DOHH2 (cell line): ENCODE measurements around the gene CLDN3.

Experiments
- H3F3A ChIP-seq: fragments of 200-600 bp; sonication (generic), shearing (Covaris generic); 2 replicates; pipeline ENCODE4 v1.6.0; 2016; ENCODE audit warnings: antibody characterized with exemption, mild to moderate bottlenecking; ENCODE audit not compliant: control insufficient read depth, insufficient read depth
- H3K27ac ChIP-seq: fragments of 200-600 bp; sonication (generic); 2 replicates; pipeline ENCODE4 v1.5.1; 2014; ENCODE audit warnings: low read depth, mild to moderate bottlenecking, low read length, moderate library complexity
- H3K27me3 ChIP-seq: fragments of 200-600 bp; sonication (generic); 2 replicates; pipeline ENCODE4 v1.6.1; 2014; ENCODE audit warnings: mild to moderate bottlenecking, low read length, mixed read lengths; ENCODE audit not compliant: control insufficient read depth
- H3K36me3 ChIP-seq: fragments of 200-600 bp; sonication (generic); 2 replicates; pipeline ENCODE4 v1.6.1; 2014; ENCODE audit warnings: mild to moderate bottlenecking, low read length, moderate library complexity, mixed read lengths; ENCODE audit not compliant: control insufficient read depth
- H3K4me1 ChIP-seq: fragments of 200-600 bp; sonication (generic); 2 replicates; pipeline ENCODE4 v1.6.1; 2014; ENCODE audit warnings: mild to moderate bottlenecking, low read length, mixed read lengths; ENCODE audit not compliant: control insufficient read depth
- H3K4me2 ChIP-seq: fragments of 200-600 bp; sonication (generic); 2 replicates; pipeline ENCODE4 v1.6.0; 2014; ENCODE audit warnings: mild to moderate bottlenecking, low read length, moderate library complexity
- H3K4me3 ChIP-seq: fragments of 200-600 bp; sonication (generic); 2 replicates; pipeline ENCODE4 v1.5.1; 2014; ENCODE audit warnings: mild to moderate bottlenecking, low read length, mixed read lengths
- H3K79me2 ChIP-seq: fragments of 200-600 bp; sonication (generic); 2 replicates; pipeline ENCODE4 v1.6.1; 2014; ENCODE audit warnings: mild to moderate bottlenecking, low read length, mixed read lengths; ENCODE audit not compliant: control insufficient read depth
- H3K9me2 ChIP-seq: fragments of 200-600 bp; sonication (generic); replicated peaks from 2 replicates; pipeline ENCODE4 v1.6.1; 2014; ENCODE audit warnings: mild to moderate bottlenecking, low read length, mixed read lengths; ENCODE audit not compliant: control insufficient read depth
- H3K9me3 ChIP-seq: fragments of 200-600 bp; sonication (generic); 2 replicates; pipeline ENCODE4 v1.6.1; 2014; ENCODE audit warnings: antibody characterized with exemption, low read length, mixed read lengths; ENCODE audit not compliant: control insufficient read depth, insufficient read depth
- H4K20me1 ChIP-seq: fragments of 200-600 bp; sonication (generic); 2 replicates; pipeline ENCODE4 v1.6.0; 2014; ENCODE audit warnings: low read depth, mild to moderate bottlenecking, antibody characterized with exemption, low read length, moderate library complexity; ENCODE audit not compliant: control insufficient read depth, insufficient read depth
- EZH2phosphoT487 ChIP-seq: fragments of 200-600 bp; sonication (generic); IDR thresholded peaks from 2 replicates; pipeline ENCODE4 v1.6.1; 2017; ENCODE audit warnings: borderline replicate concordance, mild to moderate bottlenecking, antibody characterized with exemption, low read length, moderate library complexity, mixed read lengths
- TF ChIP-seq, protein P1 (sequence below): fragments of 200-600 bp; sonication (generic); IDR thresholded peaks from one replicate; pipeline ENCODE4 v1.5.1; 2014; ENCODE audit warnings: antibody characterized with exemption, mild to moderate bottlenecking, low read depth, low read length; ENCODE audit not compliant: poor library complexity, severe bottlenecking

CLDN3 gene

DNA sequence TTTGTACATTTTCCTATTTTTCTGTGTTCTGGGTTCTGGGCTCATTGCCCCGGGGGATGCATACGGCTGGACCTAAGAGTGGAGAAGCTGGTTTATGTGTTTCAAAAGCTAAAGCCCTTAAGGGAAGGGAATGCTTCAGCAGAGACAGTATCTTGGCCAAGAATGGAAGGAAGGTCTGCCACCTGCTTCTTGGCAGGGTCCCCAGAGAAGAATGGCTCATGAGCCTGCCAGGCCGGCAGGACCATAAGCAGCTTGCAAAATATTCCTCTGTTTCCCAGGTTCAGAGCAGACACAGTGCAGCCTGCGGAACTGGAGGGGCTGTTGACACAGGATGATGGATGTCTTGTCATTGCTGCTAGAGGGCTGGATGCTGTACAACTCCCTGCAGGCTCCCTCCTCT, 23.7 kb downstream of the CLDN3 start:
- H3K27me3 ChIP-seq, result no peaks in the 10 kb centered on the region
- H3K9me3 ChIP-seq, result no peaks in the 10 kb centered on the region
- H3K4me1 ChIP-seq, result peaks cover 4% of the 10 kb centered on the region; the same call in 1 of the 2 replicates
- no peak overlapping the region for H3K4me3 ChIP-seq
- H3F3A ChIP-seq, result no peaks in the 10 kb centered on the region
- 0 out of 2 replicates have a peak, but pooled peaks cover 4% of the 10 kb centered on the region for H4K20me1 ChIP-seq
- no peak overlapping the region for H3K27ac ChIP-seq
- H3K36me3 ChIP-seq, result no peaks in the 10 kb centered on the region
- H3K4me2 ChIP-seq, result no peak overlapping the region
- no peak for TF ChIP-seq EZH2phosphoT487
- TF ChIP-seq, protein P1, sequence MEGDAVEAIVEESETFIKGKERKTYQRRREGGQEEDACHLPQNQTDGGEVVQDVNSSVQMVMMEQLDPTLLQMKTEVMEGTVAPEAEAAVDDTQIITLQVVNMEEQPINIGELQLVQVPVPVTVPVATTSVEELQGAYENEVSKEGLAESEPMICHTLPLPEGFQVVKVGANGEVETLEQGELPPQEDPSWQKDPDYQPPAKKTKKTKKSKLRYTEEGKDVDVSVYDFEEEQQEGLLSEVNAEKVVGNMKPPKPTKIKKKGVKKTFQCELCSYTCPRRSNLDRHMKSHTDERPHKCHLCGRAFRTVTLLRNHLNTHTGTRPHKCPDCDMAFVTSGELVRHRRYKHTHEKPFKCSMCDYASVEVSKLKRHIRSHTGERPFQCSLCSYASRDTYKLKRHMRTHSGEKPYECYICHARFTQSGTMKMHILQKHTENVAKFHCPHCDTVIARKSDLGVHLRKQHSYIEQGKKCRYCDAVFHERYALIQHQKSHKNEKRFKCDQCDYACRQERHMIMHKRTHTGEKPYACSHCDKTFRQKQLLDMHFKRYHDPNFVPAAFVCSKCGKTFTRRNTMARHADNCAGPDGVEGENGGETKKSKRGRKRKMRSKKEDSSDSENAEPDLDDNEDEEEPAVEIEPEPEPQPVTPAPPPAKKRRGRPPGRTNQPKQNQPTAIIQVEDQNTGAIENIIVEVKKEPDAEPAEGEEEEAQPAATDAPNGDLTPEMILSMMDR, result no peak
- H3K79me2 ChIP-seq, result no peaks in the 10 kb centered on the region
- no peaks in the 10 kb centered on the region for H3K9me2 ChIP-seq

DNA sequence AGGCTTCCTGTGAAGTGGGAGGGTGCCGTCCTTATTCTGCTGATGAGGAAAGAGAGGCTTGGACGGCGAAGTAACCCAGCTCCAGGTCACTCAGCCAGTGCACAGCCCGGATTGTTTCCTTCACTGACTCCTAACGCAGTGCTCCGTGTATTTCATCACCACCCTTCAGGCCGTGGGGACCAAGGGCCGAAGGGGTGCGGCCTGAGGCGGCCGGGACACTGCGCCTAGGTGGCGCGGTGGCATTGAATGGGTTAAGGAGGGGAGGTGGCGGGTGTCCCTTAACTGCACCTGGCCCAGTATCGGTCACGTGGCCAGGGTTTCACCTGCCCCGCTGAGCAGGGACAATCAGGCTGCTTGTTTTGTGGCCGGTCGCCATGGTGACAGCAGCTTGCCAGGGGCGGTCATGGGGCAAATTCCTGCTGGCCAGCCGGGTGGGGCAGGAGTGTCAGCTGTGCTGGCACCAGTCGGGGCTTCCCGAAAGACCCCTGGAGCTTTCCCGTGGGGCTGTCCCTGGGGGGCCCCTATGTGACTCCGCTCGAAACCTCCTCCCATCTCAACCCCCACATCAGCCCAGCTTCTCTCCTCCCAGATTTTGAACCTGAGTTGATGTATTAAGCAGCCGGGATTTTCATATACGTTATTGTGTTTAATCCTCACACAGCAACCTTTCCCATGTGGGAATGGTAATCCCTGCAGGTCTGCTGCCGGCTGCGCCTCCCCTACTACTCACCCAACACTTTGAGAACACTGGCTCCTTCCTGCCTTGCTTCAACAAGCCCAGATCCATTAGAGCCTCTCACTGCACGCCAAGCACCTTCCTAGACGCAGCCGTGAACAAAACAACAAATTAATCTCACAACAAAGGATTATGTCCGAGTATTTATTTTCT, 27.1 kb downstream of the CLDN3 start:
- Histone ChIP-seq H3K9me2 (no peaks in the 10 kb centered on the region), H3K36me3 (peaks cover 3% of the 10 kb centered on the region; the same call in 1 of the 2 replicates), H3F3A (peaks cover 3% of the 10 kb centered on the region), H3K27ac (no peak overlapping the region), H3K4me3 (no peak overlapping the region), H3K9me3 (no peaks in the 10 kb centered on the region), H3K79me2 (peaks cover 12% of the 10 kb centered on the region), H3K27me3 (no peaks in the 10 kb centered on the region), H3K4me1 (peaks cover 12% of the 10 kb centered on the region), H3K4me2 (no peak overlapping the region), H4K20me1 (no peaks in the 10 kb centered on the region)
- TF ChIP-seq EZH2phosphoT487, result no peak
- TF ChIP-seq, protein P1, result no peak

DNA sequence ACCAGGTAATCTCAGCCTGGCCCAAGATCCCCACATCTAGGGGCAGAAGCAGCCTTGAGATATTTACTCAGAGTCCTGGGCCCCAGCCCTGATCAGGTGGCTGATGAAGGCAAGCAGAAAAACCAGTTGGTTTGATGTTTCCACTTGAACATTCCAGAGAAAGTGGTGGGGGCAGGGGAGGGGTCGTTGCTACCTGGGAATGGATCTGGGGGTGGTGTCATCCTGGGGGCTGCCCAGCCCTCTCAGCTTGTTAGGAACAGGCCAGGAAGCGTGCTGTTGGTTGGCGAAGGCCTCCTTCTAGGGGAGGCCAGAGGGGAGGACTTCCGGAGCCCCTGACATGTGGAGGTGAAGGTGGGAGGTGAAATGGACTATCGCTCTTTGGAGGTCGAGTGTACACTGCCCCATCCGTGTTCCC, 27.7 kb downstream of the CLDN3 start:
- Histone ChIP-seq H3K4me2 (no peak overlapping the region), H4K20me1 (peaks cover 6% of the 10 kb centered on the region), H3K4me3 (no peak overlapping the region), H3K36me3 (peaks cover 9% of the 10 kb centered on the region), H3K79me2 (peaks cover 19% of the 10 kb centered on the region), H3K27me3 (no peaks in the 10 kb centered on the region), H3K9me2 (no peaks in the 10 kb centered on the region), H3K4me1 (peaks cover 18% of the 10 kb centered on the region), H3F3A (peaks cover 3% of the 10 kb centered on the region), H3K27ac (no peak overlapping the region), H3K9me3 (no peaks in the 10 kb centered on the region)
- TF ChIP-seq, protein P1, result no peak
- TF ChIP-seq EZH2phosphoT487, result no peak
